Pancreas (tissue), 10 donors: ENCODE measurements around the gene PLAGL2. TPM values are rescaled to one million over a fixed set of nuclear protein-coding genes. Genes with fewer than 3 reads are reported as not detected.

Experiments used
- ATAC-seq, 4 donors: fragments of 200-7000 bp; cut with Tn5 transposase; one replicate each; pipeline versions ENCODE4 v1.8.0 to v1.9.1; 2020; ENCODE audit warnings: mild to moderate bottlenecking in 4 of 4, moderate library complexity in 4 of 4
- DNase-seq, 6 donors: peaks; one replicate each; pipeline ENCODE4 v3.0.0-alpha.2; 2020
- FAIRE-seq: peaks from 2 replicates; lab custom pipeline; 2012; peaks lifted over from hg19 to GRCh38; lab: Jason Lieb, UNC
- H3K27ac ChIP-seq, 4 donors: fragments of 200-600 bp; sonication (generic); 1 replicate in 3 of 4; 2 replicates in 1 of 4; pipeline versions ENCODE4 v1.5.0 to v1.8.0; 2020
- H3K27me3 ChIP-seq, 4 donors: fragments of 200-600 bp; one replicate each; pipeline ENCODE4 v1.8.0; 2021
- H3K36me3 ChIP-seq, 3 donors: fragments of 200-600 bp; sonication (generic) in 1 of 3; one replicate each; pipeline versions ENCODE4 v1.5.0 to v1.8.0; 2020 to 2021
- H3K4me1 ChIP-seq, 3 donors: fragments of 200-600 bp; one replicate each; pipeline ENCODE4 v1.8.0; 2021
- H3K4me3 ChIP-seq, 4 donors: fragments of 200-600 bp; sonication (generic) in 2 of 4; one replicate each; pipeline versions ENCODE4 v1.5.0 to v1.8.0; 2020 to 2021
- H3K9me3 ChIP-seq, 4 donors: fragments of 200-600 bp; one replicate each; pipeline ENCODE4 v1.8.0; 2021
- WGBS, 2 donors: extraction: QIAGEN DNeasy Blood & Tissue Kit; methylation state at CpG; one replicate each; pipeline ENCODE4 v1.1.7; 2013; 5-methylcytosine and 5-hydroxymethylcytosine counted together
- intact Hi-C, 3 donors: fragments of 100-400 bp; cut with DNase I; formaldehyde crosslinking; loops; one replicate each; pipeline versions ENCODE4 v1.11.1 to v1.14.2; 2022
- polyA plus RNA-seq, 2 donors: library from polyadenylated mRNA; stranded (reverse); fragments of 200-250 nt; gene quantifications; one replicate each; pipeline ENCODE4 v1.2.3, GENCODE V29; 2013
- total RNA-seq, 6 donors: library from RNA; stranded (reverse); fragmentation: NEBNext Ultra II Directional in 4 of 6; extraction: Animal tissue kit (Norgen Biotek cat#: 25700) in 4 of 6; gene quantifications; one replicate each; pipeline versions ENCODE4 v1.2.1 to v1.2.4, GENCODE V29; 2021 to 2023
- TF ChIP-seq, protein P1 (sequence below), 4 donors: fragments of 200-600 bp; sonication (generic) in 3 of 4; IDR thresholded peaks; one replicate each; pipeline versions ENCODE4 v1.5.0 to v1.8.0; 2021; ENCODE audit warnings: antibody characterized with exemption in 4 of 4
- donor health status: healthy with polysubstance abuse.
- donor health status: DM: no; HTN: no; CAD: no; lungs with moderate emphysema.
- donor health status: DM: no; HTN: no; CAD: no.
- donor health status: control.
- donor health status: control.
- donor health status: Bipolar disorder and iron deficiency.
- donor health status: DM: yes; HTN: yes; CAD: no.
- donor health status: DM: no; HTN: no; CAD: no.
- donor health status: DM: no; HTN: no; CAD: no.
- donor health status: DM: yes; HTN: yes; CAD: no.

PLAGL2 gene
- total and polyA plus RNA-seq, 8 donors, result 2.4 to 7.2 (median 4.4) TPM

DNA sequence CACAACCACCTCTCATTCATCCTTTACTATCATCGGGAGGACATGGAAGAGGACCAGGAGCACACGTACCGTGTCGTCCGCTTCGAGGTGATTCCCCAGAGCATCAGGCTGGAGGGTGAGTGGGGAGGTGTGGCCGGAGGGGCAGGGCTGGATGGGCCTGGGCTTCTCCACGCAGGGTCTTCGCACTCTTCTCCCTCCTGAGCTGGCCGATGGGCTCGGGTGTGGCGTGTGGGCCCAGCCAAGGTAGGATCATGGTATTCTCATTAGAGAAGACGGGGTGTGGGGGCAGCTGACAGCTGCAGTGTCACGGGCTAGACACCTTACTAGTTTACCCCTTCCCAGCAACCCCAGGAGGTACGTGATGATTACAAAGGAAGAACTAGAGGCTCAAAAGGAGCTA, 64.6 kb downstream of the PLAGL2 start:
- ATAC-seq, result no peak
- no peak for DNase-seq
- no peaks in the 10 kb centered on the region for H3K4me1 ChIP-seq
- peaks cover 12 to 55% (median 31%) of the 10 kb centered on the region in 3 donors for H3K36me3 ChIP-seq
- no peak overlapping the region for H3K27ac ChIP-seq
- WGBS, 2 donors, result 95 to 96% methylated on average over 15 of the region's 15 CpGs
- no peaks in the 10 kb centered on the region for H3K9me3 ChIP-seq
- TF ChIP-seq, protein P1, sequence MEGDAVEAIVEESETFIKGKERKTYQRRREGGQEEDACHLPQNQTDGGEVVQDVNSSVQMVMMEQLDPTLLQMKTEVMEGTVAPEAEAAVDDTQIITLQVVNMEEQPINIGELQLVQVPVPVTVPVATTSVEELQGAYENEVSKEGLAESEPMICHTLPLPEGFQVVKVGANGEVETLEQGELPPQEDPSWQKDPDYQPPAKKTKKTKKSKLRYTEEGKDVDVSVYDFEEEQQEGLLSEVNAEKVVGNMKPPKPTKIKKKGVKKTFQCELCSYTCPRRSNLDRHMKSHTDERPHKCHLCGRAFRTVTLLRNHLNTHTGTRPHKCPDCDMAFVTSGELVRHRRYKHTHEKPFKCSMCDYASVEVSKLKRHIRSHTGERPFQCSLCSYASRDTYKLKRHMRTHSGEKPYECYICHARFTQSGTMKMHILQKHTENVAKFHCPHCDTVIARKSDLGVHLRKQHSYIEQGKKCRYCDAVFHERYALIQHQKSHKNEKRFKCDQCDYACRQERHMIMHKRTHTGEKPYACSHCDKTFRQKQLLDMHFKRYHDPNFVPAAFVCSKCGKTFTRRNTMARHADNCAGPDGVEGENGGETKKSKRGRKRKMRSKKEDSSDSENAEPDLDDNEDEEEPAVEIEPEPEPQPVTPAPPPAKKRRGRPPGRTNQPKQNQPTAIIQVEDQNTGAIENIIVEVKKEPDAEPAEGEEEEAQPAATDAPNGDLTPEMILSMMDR (IDR thresholded peaks at IDR 0.05), result no peak
- intact Hi-C loops, result no loop called here
- no peaks in the 10 kb centered on the region for H3K27me3 ChIP-seq
- no peak for FAIRE-seq
- no peak overlapping the region for H3K4me3 ChIP-seq

Other genes with a start within 250 kb of the PLAGL2 start
- under 1 TPM; 0.05 to 0.46 (median 0.20) TPM for gene XKR7, start 239.6 kb downstream of the PLAGL2 start, total RNA-seq
- 1 to 10 TPM in 1 of 2 donors, under 1 TPM in 1; 0.42 to 1.2 TPM for gene XKR7, start 239.6 kb downstream of the PLAGL2 start, polyA plus RNA-seq
- gene CCM2L, start 197.3 kb downstream of the PLAGL2 start, total RNA-seq, result 1 to 10 TPM in 2 of 6 donors, under 1 TPM in 4; 0.31 to 2.2 (median 0.75) TPM
- gene CCM2L, start 197.3 kb downstream of the PLAGL2 start, polyA plus RNA-seq, result 1 to 10 TPM; 5.3 to 6.7 TPM
- 10 to 100 TPM in 1 of 6 donors, 1 to 10 TPM in 3, under 1 TPM in 2; 0.42 to 12.9 (median 2.3) TPM for gene HCK, start 155.5 kb downstream of the PLAGL2 start, total RNA-seq
- gene HCK, start 155.5 kb downstream of the PLAGL2 start, polyA plus RNA-seq, result 1 to 10 TPM; 2.1 to 2.3 TPM
- gene TM9SF4, start 98.0 kb downstream of the PLAGL2 start, total RNA-seq, result 10 to 100 TPM; 15.3 to 30.2 (median 20.9) TPM
- gene TM9SF4, start 98.0 kb downstream of the PLAGL2 start, polyA plus RNA-seq, result 10 to 100 TPM; 12.7 to 23.7 TPM
- 10 to 100 TPM; 10.9 to 20.7 (median 16.8) TPM for gene POFUT1, start 137 bp upstream of the PLAGL2 start, total RNA-seq
- 10 to 100 TPM in 1 of 2 donors, 1 to 10 TPM in 1; 7.3 to 10.3 TPM for gene POFUT1, start 137 bp upstream of the PLAGL2 start, polyA plus RNA-seq
- gene KIF3B, start 69.9 kb upstream of the PLAGL2 start, total RNA-seq, result 10 to 100 TPM; 23.7 to 35.4 (median 27.9) TPM
- gene KIF3B, start 69.9 kb upstream of the PLAGL2 start, polyA plus RNA-seq, result 10 to 100 TPM; 11.0 to 19.4 TPM
- gene ASXL1, start 150.6 kb upstream of the PLAGL2 start, total RNA-seq, result 10 to 100 TPM; 32.9 to 57.7 (median 34.5) TPM
- gene ASXL1, start 150.6 kb upstream of the PLAGL2 start, polyA plus RNA-seq, result 10 to 100 TPM; 41.5 to 49.4 TPM